HAP-1 (cell line): ENCODE results near the gene CLNS1A.
"Not testable (repeated sequence)": the region's sequence is repeated elsewhere in the genome, so short reads cannot be mapped to it uniquely, and the experiment has no call there.

ENCODE experiments used
- DNase-seq, 2 experiments: peaks; one replicate each; pipeline ENCODE4 v3.0.0-alpha.2; 2016 to 2020; ENCODE audit warnings: low spot score in 2 of 2
- H3K27me3 ChIP-seq: fragments of 250-450 bp; sonication (Bioruptor Pico); 2 replicates; pipeline ENCODE4 v1.5.1; 2020; ENCODE audit warnings: low read depth, mild to moderate bottlenecking, moderate library complexity
- H3K36me3 ChIP-seq: fragments of 250-450 bp; sonication (Bioruptor Pico); replicated peaks from 2 replicates; pipeline ENCODE4 v1.5.1; 2020; ENCODE audit warnings: mild to moderate bottlenecking
- H3K4me1 ChIP-seq: fragments of 250-450 bp; sonication (Bioruptor Pico); 2 replicates; pipeline ENCODE4 v1.5.1; 2020; ENCODE audit warnings: mild to moderate bottlenecking
- H3K4me3 ChIP-seq: fragments of 250-450 bp; sonication (Bioruptor Pico); 2 replicates; pipeline ENCODE4 v1.5.1; 2020; ENCODE audit warnings: mild to moderate bottlenecking, moderate library complexity
- H3K9me3 ChIP-seq: fragments of 250-450 bp; sonication (Bioruptor Pico); 2 replicates; pipeline ENCODE4 v1.5.1; 2020; ENCODE audit warnings: mild to moderate bottlenecking, moderate library complexity
- in situ Hi-C: fragments of 300-500 bp; cut with MboI; formaldehyde crosslinking; loops from 3 replicates; pipeline ENCODE4 v1.14.3; 2020; ENCODE audit warnings: low sequenced_read_pairs, inconsistent platforms, mixed read lengths

The CLNS1A gene

DNA sequence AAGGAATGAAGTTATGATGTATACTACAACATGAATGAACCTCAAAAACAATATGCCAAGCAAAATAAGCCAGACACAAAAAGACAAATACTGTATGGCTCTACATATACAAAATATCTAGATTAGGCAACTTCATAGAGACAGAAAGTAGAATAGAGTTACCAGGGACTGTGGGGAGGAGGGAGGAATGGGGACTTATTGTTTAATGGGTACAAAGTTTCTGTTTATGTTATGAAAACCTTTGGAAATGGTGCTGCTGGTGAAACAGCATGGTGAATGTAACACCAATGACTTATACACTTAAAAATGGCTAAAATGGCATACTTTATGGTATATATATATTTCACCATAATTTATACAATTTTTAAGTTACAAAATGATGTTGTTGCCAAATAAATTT lies 43.7 kb downstream of the CLNS1A start:
- no peak for DNase-seq
- H3K9me3 ChIP-seq, result no peaks in the 10 kb centered on the region
- H3K4me3 ChIP-seq, result no peak overlapping the region
- peaks cover 14% of the 10 kb centered on the region for H3K4me1 ChIP-seq
- peaks cover 4% of the 10 kb centered on the region; the same call in 1 of the 2 replicates for H3K36me3 ChIP-seq
- H3K27me3 ChIP-seq, result no peaks in the 10 kb centered on the region
- in situ Hi-C loops, result no loop called here

DNA sequence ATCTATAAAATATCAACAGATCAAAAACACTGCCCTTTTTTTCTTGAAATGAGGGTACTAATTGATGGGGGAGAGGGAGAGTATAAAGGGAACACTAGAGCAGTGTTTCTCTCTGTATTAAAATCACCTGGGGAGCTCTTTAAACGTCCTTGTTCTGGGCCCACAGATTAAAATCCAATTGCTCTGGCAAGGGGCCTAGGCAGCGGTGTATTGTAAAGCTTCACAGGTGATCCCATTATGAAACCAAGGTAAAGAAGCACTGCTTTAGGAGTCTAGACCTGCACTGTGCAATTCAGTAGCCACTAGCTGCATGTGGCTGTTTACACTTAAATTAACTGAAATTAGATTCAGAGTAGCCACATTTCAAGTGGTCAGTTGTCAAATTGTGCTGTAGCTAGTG lies 44.9 kb downstream of the CLNS1A start:
- H3K9me3 ChIP-seq, result no peaks in the 10 kb centered on the region
- in situ Hi-C loops, result no loop called here
- peaks cover 4% of the 10 kb centered on the region; the same call in 1 of the 2 replicates for H3K36me3 ChIP-seq
- H3K4me1 ChIP-seq, result peaks cover 15% of the 10 kb centered on the region
- no peaks in the 10 kb centered on the region for H3K27me3 ChIP-seq
- no peak overlapping the region for H3K4me3 ChIP-seq
- DNase-seq, result no peak

DNA sequence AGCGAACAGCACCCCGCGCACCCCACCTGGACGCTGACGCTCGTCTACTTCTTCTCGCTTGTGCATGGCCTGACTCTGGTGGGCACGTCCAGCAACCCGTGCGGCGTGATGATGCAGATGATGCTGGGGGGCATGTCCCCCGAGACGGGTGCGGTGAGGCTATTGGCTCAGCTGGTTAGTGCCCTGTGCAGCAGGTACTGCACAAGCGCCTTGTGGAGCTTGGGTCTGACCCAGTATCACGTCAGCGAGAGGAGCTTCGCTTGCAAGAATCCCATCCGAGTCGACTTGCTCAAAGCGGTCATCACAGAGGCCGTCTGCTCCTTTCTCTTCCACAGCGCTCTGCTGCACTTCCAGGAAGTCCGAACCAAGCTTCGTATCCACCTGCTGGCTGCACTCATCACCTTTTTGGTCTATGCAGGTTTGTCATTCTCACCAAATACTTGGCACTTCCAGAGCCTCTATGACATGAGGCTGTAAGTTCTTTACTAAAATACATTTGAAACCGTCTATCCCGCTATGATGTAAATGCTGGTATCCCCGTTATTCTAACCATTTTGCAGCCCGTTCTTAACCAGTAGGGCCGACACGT lies 47.3 kb downstream of the CLNS1A start:
- in situ Hi-C loops, result no loop called here
- DNase-seq, result no peak
- Histone ChIP-seq H3K4me3 (peak overlapping the region; percentile 46), H3K36me3 (peaks cover 4% of the 10 kb centered on the region; the same call in 1 of the 2 replicates), H3K9me3 (no peaks in the 10 kb centered on the region), H3K4me1 (peaks cover 15% of the 10 kb centered on the region), H3K27me3 (no peaks in the 10 kb centered on the region)

DNA sequence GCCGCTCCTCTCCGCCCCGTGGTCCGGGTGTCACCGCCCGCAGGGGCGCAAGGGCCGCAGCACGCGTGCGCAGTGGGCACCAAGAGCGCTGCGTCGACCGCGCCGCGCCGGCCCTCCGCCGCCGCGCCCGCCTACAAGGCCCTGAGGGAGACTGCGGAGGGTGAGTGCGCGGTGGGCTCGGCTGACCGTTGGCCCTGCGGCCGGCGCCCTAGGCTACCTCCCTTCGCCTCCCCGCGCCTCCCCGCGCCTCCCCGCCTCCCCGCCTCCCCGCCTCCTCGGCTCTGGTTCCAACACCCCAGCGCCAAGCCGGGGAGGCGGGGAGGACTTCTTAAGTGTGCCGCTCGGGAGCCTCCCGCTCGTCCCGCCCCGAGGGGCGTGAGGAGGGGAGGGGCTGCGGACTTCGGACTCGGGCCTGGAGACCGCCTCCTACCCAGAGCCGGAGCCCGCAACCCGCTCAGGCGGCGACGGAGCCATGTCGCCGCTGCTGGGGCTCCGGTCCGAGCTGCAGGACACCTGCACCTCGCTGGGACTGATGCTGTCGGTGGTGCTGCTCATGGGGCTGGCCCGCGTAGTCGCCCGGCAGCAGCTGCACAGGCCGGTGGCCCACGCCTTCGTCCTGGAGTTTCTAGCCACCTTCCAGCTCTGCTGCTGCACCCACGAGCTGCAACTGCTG lies 47.9 kb downstream of the CLNS1A start, which contains the start of gene AQP11:
Gene AQP11 (plus strand): TSS at position 433 of the 673 bp plus-strand sequence. CDS start 40 bp downstream, at position 473.
- DNase-seq, result peak; percentile 71 to 89
- Histone ChIP-seq H3K27me3 (no peaks in the 10 kb centered on the region), H3K4me1 (peaks cover 15% of the 10 kb centered on the region), H3K4me3 (peak within 1 kb of the TSS; percentile 46), H3K9me3 (no peaks in the 10 kb centered on the region), H3K36me3 (peaks cover 4% of the 10 kb centered on the region; the same call in 1 of the 2 replicates)
- in situ Hi-C loops, result no loop called here

DNA sequence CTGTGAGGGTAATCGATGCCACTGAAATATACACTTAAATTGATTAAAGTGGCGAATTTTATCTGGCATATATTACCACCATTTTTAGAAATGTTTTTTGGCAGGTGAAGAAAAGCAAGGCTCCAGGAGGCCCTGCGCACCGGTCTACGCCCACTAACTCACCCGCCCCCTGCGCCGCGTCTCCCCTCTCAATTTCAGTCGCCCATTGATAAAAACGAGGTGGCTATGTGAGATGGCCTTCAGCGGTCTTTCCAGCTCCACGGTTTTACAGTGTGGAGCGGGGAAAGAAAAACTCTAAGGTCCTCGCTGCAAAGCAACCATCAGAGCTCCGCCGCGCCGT lies 48.4 kb downstream of the CLNS1A start:
- Histone ChIP-seq H3K4me1 (peaks cover 15% of the 10 kb centered on the region), H3K4me3 (peak overlapping the region; percentile 46), H3K9me3 (no peaks in the 10 kb centered on the region), H3K27me3 (no peaks in the 10 kb centered on the region), H3K36me3 (peaks cover 4% of the 10 kb centered on the region; the same call in 1 of the 2 replicates)
- DNase-seq, result no peak
- in situ Hi-C loops, result no loop called here

DNA sequence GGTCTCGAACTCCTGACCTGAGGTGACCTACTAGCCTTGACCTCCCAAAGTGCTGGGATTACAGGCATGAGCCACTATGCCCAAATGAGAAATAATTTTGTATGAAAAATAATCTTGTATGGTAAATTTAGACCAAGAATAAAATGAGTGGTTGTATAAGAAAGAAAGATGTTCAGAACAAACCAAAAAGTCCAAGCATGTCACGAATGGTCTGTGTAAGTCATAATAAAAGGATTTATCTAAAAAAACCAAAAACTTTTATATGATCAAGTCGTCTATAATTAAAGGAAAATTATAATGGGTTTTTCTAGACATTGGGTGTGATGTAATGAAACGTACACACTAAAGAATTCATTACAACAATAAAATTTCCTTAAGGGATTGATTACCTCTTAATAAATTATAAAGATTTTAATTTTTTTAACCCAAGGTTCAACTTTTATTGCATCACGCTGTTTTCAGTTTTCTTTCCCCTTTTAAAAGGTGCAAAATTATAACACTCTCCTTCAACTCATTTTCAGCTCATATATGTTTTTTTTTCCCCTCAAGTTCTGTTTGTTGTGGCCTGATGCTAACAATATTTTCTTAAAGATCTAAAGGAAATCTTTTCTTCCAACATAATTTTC lies 56.8 kb downstream of the CLNS1A start:
- H3K9me3 ChIP-seq, result peaks cover 23% of the 10 kb centered on the region
- in situ Hi-C loops, result no loop called here

DNA sequence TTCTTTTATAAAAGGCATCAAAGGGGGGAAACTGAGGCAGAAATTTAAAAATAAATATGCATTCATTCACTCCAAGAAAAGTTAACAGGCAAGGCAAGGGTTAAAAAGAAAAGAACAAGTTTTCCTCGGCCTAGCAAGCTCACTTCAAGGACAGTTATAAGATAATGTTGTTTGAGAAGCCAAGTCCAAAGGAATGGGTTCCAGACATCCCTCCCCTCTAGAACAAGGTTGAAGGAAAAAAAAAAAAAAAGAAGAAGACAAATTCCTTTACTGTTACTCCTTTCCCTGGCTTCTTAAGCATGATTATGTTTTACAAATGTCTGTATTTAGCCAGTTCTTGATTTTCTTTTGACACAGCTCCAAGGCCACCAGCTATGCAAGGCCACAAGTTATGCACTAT lies 62.2 kb downstream of the CLNS1A start:
- in situ Hi-C loops, H3K36me3 ChIP-seq: not testable (repeated sequence)

More for the DNA sequence above, 56.8 kb downstream of the CLNS1A start:
- Histone ChIP-seq H3K4me1 (no peaks in the 10 kb centered on the region), H3K4me3 (no peak overlapping the region), H3K27me3 (no peaks in the 10 kb centered on the region), H3K36me3 (no peaks in the 10 kb centered on the region)
- DNase-seq, result peak in 1 of 2 experiments; percentile 54

DNA sequence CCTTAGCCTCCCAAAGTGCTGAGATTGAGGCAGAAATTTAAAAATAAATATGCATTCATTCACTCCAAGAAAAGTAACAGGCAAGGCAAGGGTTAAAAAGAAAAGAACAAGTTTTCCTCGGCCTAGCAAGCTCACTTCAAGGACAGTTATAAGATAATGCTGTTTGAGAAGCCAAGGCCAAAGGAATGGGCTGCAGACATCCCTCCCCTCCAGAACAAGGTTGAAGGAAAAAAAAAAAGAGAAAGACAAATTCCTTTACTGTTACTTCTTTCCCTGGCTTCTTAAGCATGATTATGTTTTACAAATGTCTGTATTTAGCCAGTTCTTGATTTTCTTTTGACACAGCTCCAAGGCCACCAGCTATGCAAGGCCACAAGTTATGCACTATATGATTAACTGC lies 66.7 kb downstream of the CLNS1A start:
- DNase-seq, H3K27me3 ChIP-seq, H3K36me3 ChIP-seq, in situ Hi-C loops, H3K4me1 ChIP-seq, H3K4me3 ChIP-seq, H3K9me3 ChIP-seq: not testable (repeated sequence)

More for the DNA sequence above, 62.2 kb downstream of the CLNS1A start:
- DNase-seq, H3K4me1 ChIP-seq, H3K4me3 ChIP-seq, H3K27me3 ChIP-seq, H3K9me3 ChIP-seq: not testable (repeated sequence)

DNA sequence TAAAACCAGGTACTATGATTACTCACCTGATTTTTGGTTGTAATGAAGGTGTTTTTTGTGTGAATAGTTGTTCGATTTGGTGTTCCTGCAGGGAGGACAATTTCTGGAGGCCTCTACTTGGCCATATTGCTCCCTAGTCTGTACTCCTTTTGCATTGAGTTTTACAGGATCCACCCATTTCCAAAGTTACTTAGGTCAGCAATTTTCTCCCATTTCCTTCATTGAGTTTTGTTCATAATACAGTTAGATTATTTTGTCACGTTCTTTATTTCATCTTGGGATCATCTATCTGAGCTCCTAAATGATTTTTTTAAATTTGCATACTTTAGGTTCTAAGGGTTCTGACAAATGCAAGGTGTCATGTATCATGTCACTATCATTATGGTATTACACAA lies 67.9 kb downstream of the CLNS1A start:
- Histone ChIP-seq H3K36me3 (no peaks in the 10 kb centered on the region), H3K4me1 (peaks cover 3% of the 10 kb centered on the region; the same call in 1 of the 2 replicates), H3K4me3 (no peak overlapping the region), H3K9me3 (no peaks in the 10 kb centered on the region), H3K27me3 (no peaks in the 10 kb centered on the region)
- in situ Hi-C loops, result no loop called here
- DNase-seq, result no peak

DNA sequence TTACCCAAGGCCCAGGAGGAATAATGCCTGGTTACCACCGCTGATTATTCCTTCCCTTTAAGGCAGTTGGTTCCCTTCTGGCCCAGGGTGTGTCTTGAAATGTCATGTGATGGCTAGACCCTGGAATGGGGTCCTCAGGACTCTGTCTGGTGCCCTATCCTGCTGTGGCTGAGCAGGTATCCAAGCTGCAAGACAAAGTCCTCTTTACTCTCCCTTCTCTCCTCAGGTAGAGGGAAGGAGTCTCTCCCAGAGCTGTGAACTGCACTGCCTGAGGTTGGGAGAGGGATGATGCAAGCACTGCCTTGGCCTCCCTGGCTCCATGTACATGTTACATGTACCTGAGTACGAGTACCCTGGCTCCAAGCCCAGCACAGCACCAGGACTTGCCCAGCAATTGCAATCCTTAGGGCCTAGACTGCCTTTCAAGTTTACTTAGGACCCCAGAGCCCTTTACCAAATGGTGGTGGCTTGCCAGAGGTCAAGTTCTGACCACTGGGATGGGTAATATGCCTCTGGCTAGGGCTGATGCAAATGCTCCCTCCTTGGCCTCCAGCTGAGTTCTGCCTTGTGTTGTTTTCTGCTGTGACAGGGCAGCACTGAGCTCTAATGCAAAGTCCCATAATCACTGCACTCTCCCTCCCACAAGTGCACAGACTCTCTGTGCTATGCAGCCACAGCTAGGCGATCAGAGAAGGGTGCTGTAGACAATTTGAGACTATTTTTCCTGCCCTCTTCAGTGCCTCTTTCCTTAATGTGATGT lies 68.5 kb downstream of the CLNS1A start:
- H3K4me1 ChIP-seq, result peaks cover 3% of the 10 kb centered on the region; the same call in 1 of the 2 replicates

DNA sequence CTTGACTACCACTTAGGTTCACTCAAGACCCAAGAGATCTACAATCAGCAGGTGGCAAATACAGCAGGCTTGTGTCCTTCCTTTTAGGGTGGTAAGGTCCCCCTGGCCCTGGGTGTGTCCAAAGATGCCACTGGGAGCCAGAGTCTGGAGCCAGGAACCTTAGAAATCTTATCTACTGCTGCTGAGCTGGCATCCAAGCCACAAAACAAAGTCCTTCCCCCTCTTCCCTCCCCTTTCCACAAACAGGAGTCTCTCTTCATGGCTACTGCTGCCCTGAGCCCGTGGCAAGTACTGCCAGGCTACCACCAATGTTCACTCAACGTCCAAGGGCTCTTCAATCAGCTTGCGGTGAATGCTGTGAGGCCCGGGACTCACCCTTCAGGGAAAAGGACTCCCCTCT lies 69.3 kb downstream of the CLNS1A start:
- no peaks in the 10 kb centered on the region for H3K27me3 ChIP-seq
- peaks cover 3% of the 10 kb centered on the region; the same call in 1 of the 2 replicates for H3K4me1 ChIP-seq
- no peak overlapping the region for H3K4me3 ChIP-seq
- no peak for DNase-seq
- no peaks in the 10 kb centered on the region for H3K9me3 ChIP-seq
- in situ Hi-C loops, result no loop called here
- no peaks in the 10 kb centered on the region for H3K36me3 ChIP-seq

More for the DNA sequence above, 68.5 kb downstream of the CLNS1A start:
- H3K27me3 ChIP-seq, result no peaks in the 10 kb centered on the region
- H3K9me3 ChIP-seq, result no peaks in the 10 kb centered on the region
- H3K36me3 ChIP-seq, result no peaks in the 10 kb centered on the region
- no peak for DNase-seq
- no peak overlapping the region for H3K4me3 ChIP-seq
- in situ Hi-C loops, result no loop called here
